ENCODE measurements around the gene SND1. TPM values are rescaled to one million over a fixed set of nuclear protein-coding genes. Genes with fewer than 3 reads are reported as not detected.
A peak's percentile ranks its signal among the peaks of the same experiment; 100 is the strongest.

Gene SND1
- total and polyA plus RNA-seq, 5 experiments from 2014 or later = 80.1 to 105 (median 86.0) TPM

DNA sequence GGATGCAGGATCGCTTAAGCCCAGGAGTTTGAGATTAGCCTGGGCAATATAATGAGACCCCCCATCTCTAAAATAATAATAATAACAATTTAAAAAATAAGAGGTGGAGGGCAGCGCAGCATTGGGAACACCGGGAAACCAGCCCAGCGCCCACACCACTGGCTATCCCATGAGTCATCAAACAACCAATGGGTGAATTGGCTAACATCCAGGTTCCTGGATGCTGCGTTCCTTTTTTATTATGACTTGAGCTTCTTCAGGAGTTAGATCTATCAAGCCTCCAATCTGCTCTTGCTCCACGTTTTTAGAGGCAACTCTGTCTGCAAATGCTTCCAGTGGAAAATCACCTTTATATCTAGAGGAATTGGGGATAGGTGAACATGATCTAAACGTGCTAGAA, 389.2 kb downstream of the SND1 start:
- DNase-seq = no peak
- H3K9me3 Mint-ChIP-seq = no peaks in the 10 kb centered on the region
- POLR2A ChIA-PET = no interaction called here

DNA sequence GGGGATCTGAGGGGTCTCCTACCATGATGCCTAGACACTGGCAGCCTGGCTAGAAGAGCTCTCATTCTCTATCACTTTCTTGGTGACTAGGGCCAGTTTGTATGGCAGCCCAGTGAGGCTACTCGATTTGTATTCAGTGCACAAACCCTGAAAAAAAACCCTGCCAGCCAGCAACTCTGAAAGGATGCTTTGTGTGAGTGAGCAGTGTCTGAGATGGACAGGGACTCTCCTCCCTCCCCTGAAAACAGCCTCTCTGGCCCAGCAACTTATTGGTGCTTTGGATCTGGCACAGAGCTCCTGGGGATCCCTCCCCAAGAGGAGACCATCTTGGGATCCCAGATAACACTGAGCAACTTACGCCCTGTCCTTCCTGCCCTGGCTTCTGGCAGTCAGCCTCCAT, 390.0 kb downstream of the SND1 start:
- Mint-ChIP-seq H3K4me3 (no peak overlapping the region), H3K9me3 (no peaks in the 10 kb centered on the region), H3K27me3 (no peaks in the 10 kb centered on the region), H3K27ac (peak overlapping the region in 2 of 10 donors; percentile 22 to 51), H3K4me1 (peaks cover 17 to 27% (median 22%) of the 10 kb centered on the region in 4 donors), H3K36me3 (peaks cover 0 to 2% (median 0%) of the 10 kb centered on the region in 3 donors)
- POLR2A ChIA-PET = no interaction called here
- DNase-seq (no peak), ATAC-seq (no peak)

More for the DNA sequence above, 389.2 kb downstream of the SND1 start:
- Mint-ChIP-seq H3K36me3 (peaks cover 0 to 2% (median 0%) of the 10 kb centered on the region in 3 donors), H3K4me1 (peaks cover 17 to 27% (median 22%) of the 10 kb centered on the region in 4 donors), H3K27ac (peak overlapping the region in 1 of 10 donors; percentile 51), H3K27me3 (no peaks in the 10 kb centered on the region), H3K4me3 (no peak overlapping the region)
- ATAC-seq = no peak

DNA sequence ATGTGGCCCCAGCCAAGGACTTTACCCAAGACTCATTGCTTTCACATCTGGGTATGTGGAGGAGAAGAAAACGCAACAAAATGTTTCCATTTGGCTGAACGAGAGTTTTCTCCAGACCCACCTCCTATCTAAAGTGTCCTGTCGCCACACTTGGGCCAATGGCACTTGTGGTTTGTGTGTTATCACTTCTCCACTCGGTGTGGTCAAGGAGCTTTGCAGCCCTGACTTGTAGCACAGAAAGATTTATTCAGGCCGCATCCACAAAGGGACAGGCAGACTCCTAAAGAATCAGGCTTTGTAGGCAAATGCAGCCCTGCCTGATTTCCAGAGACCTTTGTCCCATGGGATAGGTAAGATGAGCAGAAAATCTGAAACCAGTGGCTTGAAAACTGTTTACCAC, 392.1 kb downstream of the SND1 start:
- POLR2A ChIA-PET = no interaction called here
- Mint-ChIP-seq H3K4me1 (peaks cover 14 to 29% (median 22%) of the 10 kb centered on the region in 4 donors), H3K9me3 (no peaks in the 10 kb centered on the region), H3K4me3 (no peak overlapping the region), H3K27ac (peak overlapping the region in 2 of 10 donors; percentile 9 to 22), H3K36me3 (peaks cover 0 to 2% (median 0%) of the 10 kb centered on the region in 3 donors), H3K27me3 (no peaks in the 10 kb centered on the region)
- DNase-seq (no peak), ATAC-seq (no peak)

DNA sequence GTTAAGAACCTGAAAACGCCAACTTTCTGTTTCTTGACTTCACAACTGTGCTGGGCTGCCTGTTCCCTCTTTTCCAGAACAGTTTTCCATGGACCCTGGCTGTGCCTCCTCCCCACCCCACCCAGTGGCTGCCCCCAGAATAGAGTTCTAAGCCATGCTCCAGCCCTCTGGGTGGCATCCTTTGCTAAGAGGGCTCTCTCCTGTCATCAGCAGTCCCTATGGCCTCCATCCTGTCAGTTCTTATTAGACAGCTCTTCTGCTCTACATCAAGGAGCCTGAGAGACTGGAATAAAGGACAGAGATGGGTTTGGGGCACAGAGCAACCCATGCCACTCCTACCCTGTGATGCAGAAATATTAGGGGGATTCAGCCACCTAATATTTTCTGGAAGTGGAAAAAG, 393.2 kb downstream of the SND1 start:
- ATAC-seq (no peak), DNase-seq (no peak)
- POLR2A ChIA-PET = no interaction called here
- peaks cover 0 to 2% (median 0%) of the 10 kb centered on the region in 3 donors for H3K36me3 Mint-ChIP-seq
- no peaks in the 10 kb centered on the region for H3K27me3 Mint-ChIP-seq
- no peaks in the 10 kb centered on the region for H3K9me3 Mint-ChIP-seq
- H3K4me1 Mint-ChIP-seq = peaks cover 17 to 32% (median 22%) of the 10 kb centered on the region in 4 donors
- no peak overlapping the region for H3K4me3 Mint-ChIP-seq
- peak overlapping the region in 1 of 10 donors; percentile 12 for H3K27ac Mint-ChIP-seq

DNA sequence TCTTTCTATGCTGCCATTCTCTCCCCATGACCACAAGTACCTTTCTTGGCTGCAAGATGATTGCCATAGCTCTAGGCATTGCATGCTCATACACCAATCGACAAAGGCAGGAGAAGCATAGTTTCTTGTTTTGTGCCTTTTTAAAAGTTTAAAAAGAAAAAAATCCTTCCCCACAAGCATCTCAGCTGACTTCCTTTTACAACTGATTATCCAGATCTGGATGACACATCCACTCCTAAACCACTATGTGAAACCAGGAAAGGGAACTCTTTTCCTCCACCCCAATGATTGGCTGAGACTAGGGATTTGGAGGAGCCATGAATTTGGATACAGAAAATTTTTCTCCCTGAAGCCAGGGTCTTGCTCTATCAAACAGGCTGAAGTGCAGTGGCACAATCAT, 393.8 kb downstream of the SND1 start:
- H3K9me3 Mint-ChIP-seq = no peaks in the 10 kb centered on the region
- H3K4me3 Mint-ChIP-seq = no peak overlapping the region
- peaks cover 19 to 37% (median 23%) of the 10 kb centered on the region in 4 donors for H3K4me1 Mint-ChIP-seq
- no peaks in the 10 kb centered on the region for H3K27me3 Mint-ChIP-seq
- no peak for DNase-seq
- no peak for ATAC-seq
- no peak overlapping the region for H3K27ac Mint-ChIP-seq
- H3K36me3 Mint-ChIP-seq = peaks cover 0 to 2% (median 0%) of the 10 kb centered on the region in 3 donors
- POLR2A ChIA-PET = interaction anchor here (0.7 kb wide), 1 partner anchor 43 kb away, joined by 4 read pairs; no protein-coding TSS in a partner anchor

DNA sequence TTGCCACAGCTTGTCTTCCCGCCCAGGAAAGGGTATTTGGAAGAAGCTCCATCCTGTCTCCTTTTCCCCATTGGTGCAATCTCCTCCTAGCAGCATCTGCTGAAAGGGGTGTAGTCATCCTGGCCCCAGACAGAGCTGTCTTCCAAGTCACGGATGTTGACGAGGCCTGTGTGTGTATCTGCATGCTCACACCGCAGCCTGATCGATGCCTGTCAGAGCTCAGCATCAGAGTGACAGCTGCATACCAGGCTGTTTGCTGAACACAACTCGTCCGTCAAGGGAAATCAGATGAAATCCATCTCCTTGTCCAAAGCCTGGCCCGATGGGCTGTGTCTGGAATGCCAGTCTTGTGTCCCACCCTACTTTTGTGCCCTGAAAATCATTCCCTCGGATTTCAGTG, 400.4 kb downstream of the SND1 start:
- no peak for DNase-seq
- POLR2A ChIA-PET = no interaction called here
- peak overlapping the region in 1 of 10 donors; percentile 28 for H3K4me3 Mint-ChIP-seq
- H3K27ac Mint-ChIP-seq = peak overlapping the region in 2 of 10 donors; percentile 13 to 84
- peaks cover 34 to 73% (median 43%) of the 10 kb centered on the region in 4 donors for H3K4me1 Mint-ChIP-seq
- H3K36me3 Mint-ChIP-seq = no peaks in the 10 kb centered on the region
- no peak for ATAC-seq
- no peaks in the 10 kb centered on the region for H3K27me3 Mint-ChIP-seq
- H3K9me3 Mint-ChIP-seq = no peaks in the 10 kb centered on the region

DNA sequence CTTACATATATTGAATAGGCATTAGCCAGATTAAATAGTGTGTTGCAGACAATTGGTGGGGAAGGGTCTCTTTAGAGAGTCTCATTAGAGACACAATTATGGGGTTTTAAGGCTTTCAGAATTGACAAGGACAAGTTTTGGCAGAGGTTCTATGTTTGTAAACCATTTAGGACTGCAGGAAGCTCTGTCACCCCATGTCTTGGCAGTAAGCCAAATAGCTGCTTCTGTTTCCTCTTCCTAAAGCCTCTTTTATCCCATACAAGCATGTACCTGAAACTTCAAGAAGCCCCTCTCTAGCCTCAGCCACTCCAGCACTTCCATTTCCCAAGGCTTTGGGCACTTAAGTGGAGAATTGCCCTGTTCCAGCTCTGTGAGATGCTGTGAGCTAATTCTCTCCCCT, 401.0 kb downstream of the SND1 start:
- POLR2A ChIA-PET = no interaction called here
- Mint-ChIP-seq H3K4me1 (peaks cover 38 to 79% (median 49%) of the 10 kb centered on the region in 4 donors), H3K27ac (peak overlapping the region in 4 of 10 donors; percentile 35 to 84 (median 65)), H3K36me3 (no peaks in the 10 kb centered on the region), H3K9me3 (no peaks in the 10 kb centered on the region), H3K4me3 (peak overlapping the region in 1 of 10 donors; percentile 28), H3K27me3 (no peaks in the 10 kb centered on the region)
- DNase-seq (peak in 3 of 10 donors; percentile 22 to 43 (median 34)), ATAC-seq (peak in 1 of 2 donors; percentile 30)

DNA sequence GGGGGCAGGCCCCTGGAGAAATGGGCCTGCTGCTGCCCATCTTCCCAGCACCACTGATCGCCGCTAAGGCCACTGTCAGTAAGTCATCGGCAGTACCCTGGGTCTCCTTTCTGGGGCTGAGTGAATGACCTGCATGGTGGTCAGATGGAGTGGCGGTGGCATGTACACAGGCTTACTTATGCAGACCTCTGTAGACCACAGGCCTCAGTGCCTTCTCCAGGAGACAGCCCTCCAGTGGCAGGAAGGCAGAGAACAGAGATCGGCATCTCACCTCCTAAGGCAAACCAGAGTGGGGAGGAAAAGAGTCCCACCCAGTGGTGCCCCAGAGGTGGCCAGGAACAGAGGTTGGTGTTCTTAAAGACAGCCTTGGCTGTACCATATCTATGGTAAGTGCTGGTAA, 402.0 kb downstream of the SND1 start:
- POLR2A ChIA-PET = no interaction called here
- ATAC-seq (no peak), DNase-seq (no peak)
- no peak overlapping the region for H3K4me3 Mint-ChIP-seq
- H3K27ac Mint-ChIP-seq = peak overlapping the region in 2 of 10 donors; percentile 21 to 75
- H3K36me3 Mint-ChIP-seq = no peaks in the 10 kb centered on the region
- peaks cover 45 to 83% (median 59%) of the 10 kb centered on the region in 4 donors for H3K4me1 Mint-ChIP-seq
- no peaks in the 10 kb centered on the region for H3K27me3 Mint-ChIP-seq
- no peaks in the 10 kb centered on the region for H3K9me3 Mint-ChIP-seq

DNA sequence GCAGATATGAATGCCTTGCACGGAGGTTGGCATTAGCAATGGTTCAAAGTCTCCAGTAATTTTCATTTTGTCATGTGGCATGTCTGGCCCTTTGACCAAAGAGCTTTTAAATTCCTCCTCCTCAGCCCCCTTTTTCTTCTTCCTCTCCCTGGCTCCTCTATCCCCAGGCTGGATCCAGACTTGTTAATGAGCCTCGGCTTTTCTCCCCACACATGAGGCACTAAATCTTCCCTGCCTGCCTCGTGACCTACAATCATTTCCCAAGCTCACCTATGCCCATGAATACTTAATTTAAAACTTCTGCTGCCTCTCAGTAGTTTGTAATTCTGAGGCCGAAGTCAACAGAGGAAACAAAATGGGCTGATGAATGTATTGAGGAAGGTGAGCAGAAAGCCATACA, 402.5 kb downstream of the SND1 start:
- ATAC-seq = no peak
- POLR2A ChIA-PET = no interaction called here
- peaks cover 45 to 83% (median 64%) of the 10 kb centered on the region in 4 donors for H3K4me1 Mint-ChIP-seq

DNA sequence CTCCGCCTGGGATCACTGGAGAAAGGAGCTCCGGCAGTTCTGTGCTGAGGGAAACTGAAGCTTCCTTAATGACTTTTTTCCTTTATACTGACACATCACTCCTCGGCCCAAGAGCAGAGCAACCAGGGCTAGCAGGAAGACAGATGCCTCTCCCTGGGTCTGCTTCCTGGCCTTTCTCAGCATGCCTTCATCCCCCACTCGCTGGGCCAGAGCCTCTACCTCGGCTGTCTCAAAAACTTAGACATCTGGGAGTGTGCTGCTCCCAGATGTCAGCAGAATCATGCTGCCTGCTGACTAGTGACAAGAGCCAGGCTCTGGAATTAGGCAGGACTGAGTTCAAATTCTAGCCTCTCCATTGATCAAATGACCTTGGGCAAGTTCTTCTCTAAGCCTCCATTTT, 403.6 kb downstream of the SND1 start:
- H3K4me3 Mint-ChIP-seq = no peak overlapping the region
- DNase-seq (no peak), ATAC-seq (no peak)
- H3K27me3 Mint-ChIP-seq = no peaks in the 10 kb centered on the region
- H3K4me1 Mint-ChIP-seq = peaks cover 49 to 89% (median 74%) of the 10 kb centered on the region in 4 donors
- H3K36me3 Mint-ChIP-seq = no peaks in the 10 kb centered on the region
- peak overlapping the region in 2 of 10 donors; percentile 2 to 25 for H3K27ac Mint-ChIP-seq
- H3K9me3 Mint-ChIP-seq = no peaks in the 10 kb centered on the region
- POLR2A ChIA-PET = no interaction called here

More for the DNA sequence above, 402.5 kb downstream of the SND1 start:
- Mint-ChIP-seq H3K36me3 (no peaks in the 10 kb centered on the region), H3K9me3 (no peaks in the 10 kb centered on the region), H3K27me3 (no peaks in the 10 kb centered on the region), H3K4me3 (no peak overlapping the region), H3K27ac (peak overlapping the region in 1 of 10 donors; percentile 21)
- no peak for DNase-seq

DNA sequence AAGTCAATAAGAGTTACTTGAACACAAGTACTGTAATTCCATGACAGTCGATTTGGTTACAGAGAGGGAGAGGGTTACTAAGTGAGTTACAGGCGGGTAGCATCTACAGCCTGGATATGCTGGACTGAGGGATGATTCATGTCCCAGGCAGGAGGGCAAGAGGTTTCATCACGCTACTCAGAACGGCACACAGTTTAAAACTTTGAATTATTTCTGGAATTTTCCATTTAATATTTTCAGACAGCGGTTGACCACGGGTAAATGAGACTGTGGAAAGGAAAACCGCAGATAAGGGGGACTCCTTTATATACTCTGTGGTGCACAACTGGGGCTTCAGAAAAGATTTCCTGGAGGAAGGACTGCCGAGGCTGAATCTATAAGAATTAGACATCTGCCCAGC, 404.9 kb downstream of the SND1 start:
- Mint-ChIP-seq H3K27ac (peak overlapping the region in 2 of 10 donors; percentile 12 to 22), H3K27me3 (no peaks in the 10 kb centered on the region), H3K4me3 (no peak overlapping the region), H3K9me3 (no peaks in the 10 kb centered on the region), H3K36me3 (no peaks in the 10 kb centered on the region), H3K4me1 (peaks cover 44 to 85% (median 76%) of the 10 kb centered on the region in 4 donors)
- DNase-seq (no peak), ATAC-seq (no peak)
- POLR2A ChIA-PET = no interaction called here

DNA sequence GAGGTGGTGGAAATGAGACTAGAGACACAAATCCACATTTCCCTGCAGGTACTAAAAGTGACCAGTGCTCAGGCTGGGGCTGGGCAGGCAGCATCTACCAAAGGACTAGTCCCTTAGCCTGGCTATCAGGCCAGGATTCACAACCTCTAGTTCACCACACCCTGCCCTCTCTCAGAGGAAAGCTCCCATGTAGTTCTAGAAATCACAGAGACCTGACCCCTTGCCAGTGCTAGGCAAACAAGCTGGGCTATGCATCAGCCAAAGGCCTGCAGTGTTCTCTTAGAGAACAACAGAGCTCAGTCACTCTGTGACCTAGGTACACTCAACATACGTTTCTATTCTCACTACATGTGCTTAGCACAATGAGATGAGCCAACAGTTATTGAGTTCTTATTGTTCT, 405.9 kb downstream of the SND1 start:
- Mint-ChIP-seq H3K36me3 (no peaks in the 10 kb centered on the region), H3K27me3 (no peaks in the 10 kb centered on the region), H3K27ac (peak overlapping the region in 4 of 10 donors; percentile 3 to 82 (median 23)), H3K9me3 (no peaks in the 10 kb centered on the region), H3K4me3 (peak overlapping the region in 2 of 10 donors; percentile 1 to 80), H3K4me1 (peaks cover 37 to 80% (median 74%) of the 10 kb centered on the region in 4 donors)
- DNase-seq = no peak
- POLR2A ChIA-PET = interaction anchor here (1.0 to 3.7 kb wide), 2 partner anchors 52 to 54 kb away, joined by 3 to 18 read pairs; no protein-coding TSS in a partner anchor
- no peak for ATAC-seq

DNA sequence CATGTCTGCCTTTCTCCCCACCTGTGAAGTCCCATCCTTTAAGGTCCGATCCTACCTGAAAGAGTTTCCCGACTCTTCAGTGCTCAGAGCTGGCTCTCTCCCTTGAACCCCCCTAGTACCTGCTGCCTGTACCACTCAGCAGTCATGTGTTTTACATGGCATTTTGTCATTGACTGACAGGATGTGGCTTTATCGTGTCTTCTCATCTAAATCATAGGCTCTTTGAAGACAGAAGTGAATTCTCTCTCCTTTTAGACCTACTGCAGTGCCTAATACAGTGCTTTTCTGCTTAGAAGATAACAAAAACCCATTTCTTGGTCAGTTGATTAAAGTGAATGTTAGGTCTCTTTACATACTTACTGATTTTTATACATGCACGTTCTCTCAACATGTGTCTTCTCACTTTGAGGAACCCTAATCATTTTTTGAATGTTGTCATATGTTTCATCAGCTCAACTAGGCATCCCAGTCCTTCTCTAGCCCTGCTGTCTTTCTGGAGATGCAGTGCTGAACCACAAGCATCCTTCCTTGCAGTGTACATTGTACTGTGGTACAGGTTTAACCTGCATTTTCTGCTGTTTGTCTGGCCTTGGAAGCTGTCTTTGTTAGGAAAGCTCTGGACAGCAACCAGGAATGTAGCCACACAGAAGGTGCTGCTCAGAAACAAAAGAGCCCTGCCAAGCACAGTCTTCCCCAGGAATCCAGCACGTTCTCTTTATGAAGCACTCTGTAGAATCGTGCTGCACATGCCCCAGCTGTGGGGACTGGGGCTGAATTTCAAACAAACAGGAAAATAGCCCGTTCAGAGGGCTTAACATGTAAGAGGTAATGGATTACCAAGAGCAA, 407.4 kb downstream of the SND1 start:
- ATAC-seq = peak; percentile 92 to 96
- peaks cover 38 to 82% (median 70%) of the 10 kb centered on the region in 4 donors for H3K4me1 Mint-ChIP-seq

More for the DNA sequence above, 407.4 kb downstream of the SND1 start:
- H3K27ac Mint-ChIP-seq = peak overlapping the region; percentile 52 to 82 (median 74)
- no peaks in the 10 kb centered on the region for H3K27me3 Mint-ChIP-seq
- H3K9me3 Mint-ChIP-seq = no peaks in the 10 kb centered on the region
- POLR2A ChIA-PET = interaction anchor here (0.9 to 3.7 kb wide), 2 partner anchors 50 to 56 kb away, joined by 3 to 18 read pairs; no protein-coding TSS in a partner anchor
- DNase-seq = peak in 6 of 10 donors; percentile 7 to 73 (median 61)
- H3K36me3 Mint-ChIP-seq = no peaks in the 10 kb centered on the region
- peak overlapping the region; percentile 13 to 88 (median 73) for H3K4me3 Mint-ChIP-seq

Measured in naive thymus-derived CD8-positive, alpha-beta T cell (primary cell).